SU-DHL-6 (cell line): Measurements from ENCODE around the gene GALNT11.

Experiments
- EZH2phosphoT487 ChIP-seq: fragments of 200-600 bp; sonication (generic), shearing (Covaris generic); conservative IDR thresholded peaks from 2 replicates; pipeline ENCODE4 v1.6.1; 2018; ENCODE audit warnings: mild to moderate bottlenecking, antibody characterized with exemption, low read length, moderate library complexity, mixed read lengths
- TF ChIP-seq, protein P1 (sequence below): fragments of 200-600 bp; sonication (generic); IDR thresholded peaks from one replicate; pipeline ENCODE4 v1.5.1; 2017; ENCODE audit warnings: antibody characterized with exemption, mild to moderate bottlenecking, low read length, moderate library complexity; ENCODE audit not compliant: insufficient read depth, poor library complexity, severe bottlenecking

DNA sequence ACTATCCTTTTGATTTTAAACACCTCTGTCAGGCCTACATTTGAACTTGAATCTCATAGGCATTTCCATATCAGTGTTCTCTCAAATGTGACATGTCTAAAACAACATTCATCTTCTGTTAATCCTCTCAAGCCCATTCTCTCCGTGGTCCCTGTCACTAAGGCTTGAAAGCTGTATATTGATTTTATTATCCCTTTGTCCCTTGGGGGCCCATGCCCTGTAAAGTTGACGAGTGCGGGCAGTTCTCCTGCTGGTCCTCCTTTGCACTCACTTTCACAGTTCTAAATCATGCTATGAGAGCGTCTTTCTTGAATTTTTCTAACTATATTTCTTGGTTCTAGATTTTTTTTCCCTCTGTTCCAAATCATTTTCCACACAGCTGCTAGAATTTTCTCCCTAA lies 27.3 kb downstream of the GALNT11 start:
- TF ChIP-seq, protein P1, sequence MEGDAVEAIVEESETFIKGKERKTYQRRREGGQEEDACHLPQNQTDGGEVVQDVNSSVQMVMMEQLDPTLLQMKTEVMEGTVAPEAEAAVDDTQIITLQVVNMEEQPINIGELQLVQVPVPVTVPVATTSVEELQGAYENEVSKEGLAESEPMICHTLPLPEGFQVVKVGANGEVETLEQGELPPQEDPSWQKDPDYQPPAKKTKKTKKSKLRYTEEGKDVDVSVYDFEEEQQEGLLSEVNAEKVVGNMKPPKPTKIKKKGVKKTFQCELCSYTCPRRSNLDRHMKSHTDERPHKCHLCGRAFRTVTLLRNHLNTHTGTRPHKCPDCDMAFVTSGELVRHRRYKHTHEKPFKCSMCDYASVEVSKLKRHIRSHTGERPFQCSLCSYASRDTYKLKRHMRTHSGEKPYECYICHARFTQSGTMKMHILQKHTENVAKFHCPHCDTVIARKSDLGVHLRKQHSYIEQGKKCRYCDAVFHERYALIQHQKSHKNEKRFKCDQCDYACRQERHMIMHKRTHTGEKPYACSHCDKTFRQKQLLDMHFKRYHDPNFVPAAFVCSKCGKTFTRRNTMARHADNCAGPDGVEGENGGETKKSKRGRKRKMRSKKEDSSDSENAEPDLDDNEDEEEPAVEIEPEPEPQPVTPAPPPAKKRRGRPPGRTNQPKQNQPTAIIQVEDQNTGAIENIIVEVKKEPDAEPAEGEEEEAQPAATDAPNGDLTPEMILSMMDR: no peak
- no peak for TF ChIP-seq EZH2phosphoT487
